Activated effector memory CD4-positive, alpha-beta T cell treated with Interleukin-2 at 50 U/mL for 16 hours (primary cell): Measurements from ENCODE around the gene TMUB1.
A peak's percentile ranks its signal among the peaks of the same experiment; 100 is the strongest.

Experiments
- DNase-seq: peaks from one replicate; pipeline ENCODE4 v3.0.0-alpha.2; 2020

TMUB1 gene

GRCh38 chr7:151066273-151066974 lies 16.9 kb downstream of the TMUB1 start:
- no peak for DNase-seq

- no peak for DNase-seq
These were observed 17.8 kb downstream of the TMUB1 start for GRCh38 chr7:151065516-151065915.

- no peak for DNase-seq
These were observed 18.3 kb downstream of the TMUB1 start for GRCh38 chr7:151064993-151065392.

GRCh38 chr7:151064454-151064853 lies 18.8 kb downstream of the TMUB1 start:
- no peak for DNase-seq

GRCh38 chr7:151063212-151063561 lies 20.1 kb downstream of the TMUB1 start:
- no peak for DNase-seq

- DNase-seq = no peak
These were observed 20.7 kb downstream of the TMUB1 start for GRCh38 chr7:151062399-151063211.

GRCh38 chr7:151062111-151062398 lies 21.2 kb downstream of the TMUB1 start:
- DNase-seq = no peak

GRCh38 chr7:151061213-151062110 lies 21.8 kb downstream of the TMUB1 start:
- no peak for DNase-seq

GRCh38 chr7:151060416-151061212 lies 22.7 kb downstream of the TMUB1 start:
- no peak for DNase-seq

GRCh38 chr7:151060113-151060415 lies 23.2 kb downstream of the TMUB1 start:
- no peak for DNase-seq

- DNase-seq = peak; percentile 65
These were observed 23.8 kb downstream of the TMUB1 start, which contains the start of gene SLC4A2 for GRCh38 chr7:151059367-151060112. SLC4A2 (plus strand) TSS chr7:151059589; CDS start chr7:151061988, 2,399 bp downstream.

- no peak for DNase-seq
These were observed 24.4 kb downstream of the TMUB1 start for GRCh38 chr7:151058781-151059366.

GRCh38 chr7:151057989-151058780 lies 25.1 kb downstream of the TMUB1 start:
- peak; percentile 96 for DNase-seq

- DNase-seq = no peak
These were observed 25.7 kb downstream of the TMUB1 start, which contains the start of gene CDK5 for GRCh38 chr7:151057506-151057988. CDK5 (minus strand) TSS chr7:151057897; CDS start chr7:151057848, 49 bp downstream.

GRCh38 chr7:151056666-151057505 lies 26.4 kb downstream of the TMUB1 start:
- DNase-seq = no peak

GRCh38 chr7:151056283-151056665 lies 27.0 kb downstream of the TMUB1 start:
- no peak for DNase-seq

- DNase-seq = no peak
These were observed 29.5 kb downstream of the TMUB1 start for GRCh38 chr7:151053751-151054150.

GRCh38 chr7:151053096-151053495 lies 30.2 kb downstream of the TMUB1 start:
- no peak for DNase-seq

GRCh38 chr7:151051108-151051507 lies 32.2 kb downstream of the TMUB1 start:
- DNase-seq = peak; percentile 35
